GM19463 (cell line): ENCODE data around the gene LRRC3.

ENCODE experiments used
- ATAC-seq: cut with Tn5 transposase; IDR thresholded peaks from one replicate; pipeline ENCODE4 v1.9.1; 2021; ENCODE audit warnings: mild to moderate bottlenecking, moderate library complexity; ENCODE audit not compliant: unreplicated experiment

Gene LRRC3

DNA sequence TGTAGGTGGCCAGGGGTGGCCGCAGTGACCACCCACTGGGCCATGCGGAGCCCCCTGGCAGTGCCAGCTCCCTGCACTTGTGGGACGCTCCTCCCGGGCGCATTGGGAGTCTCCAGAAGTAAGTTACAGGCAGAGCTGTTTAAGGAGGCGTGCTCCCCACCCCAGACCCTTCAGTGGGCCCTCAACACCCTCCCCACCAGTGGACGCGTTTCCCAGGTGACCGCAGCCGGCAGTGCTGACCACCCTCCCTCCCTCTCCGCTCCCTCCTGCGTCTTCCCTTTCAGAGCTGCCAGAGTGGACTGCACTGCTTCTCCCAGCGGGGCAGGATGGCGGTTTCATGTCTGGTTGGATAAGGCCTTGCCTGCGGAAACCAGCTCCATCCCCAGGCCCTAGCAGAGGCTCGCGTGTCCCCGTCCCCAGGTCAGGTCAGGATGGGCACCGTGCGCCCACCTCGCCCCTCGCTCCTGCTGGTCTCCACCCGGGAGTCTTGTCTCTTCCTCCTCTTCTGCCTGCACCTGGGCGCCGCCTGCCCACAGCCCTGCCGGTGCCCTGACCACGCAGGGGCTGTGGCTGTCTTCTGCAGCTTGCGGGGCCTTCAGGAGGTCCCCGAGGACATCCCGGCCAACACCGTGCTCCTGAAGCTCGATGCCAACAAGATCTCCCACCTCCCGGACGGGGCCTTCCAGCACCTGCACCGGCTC lies 1.1 kb downstream of the LRRC3 start:
- no peak for ATAC-seq

DNA sequence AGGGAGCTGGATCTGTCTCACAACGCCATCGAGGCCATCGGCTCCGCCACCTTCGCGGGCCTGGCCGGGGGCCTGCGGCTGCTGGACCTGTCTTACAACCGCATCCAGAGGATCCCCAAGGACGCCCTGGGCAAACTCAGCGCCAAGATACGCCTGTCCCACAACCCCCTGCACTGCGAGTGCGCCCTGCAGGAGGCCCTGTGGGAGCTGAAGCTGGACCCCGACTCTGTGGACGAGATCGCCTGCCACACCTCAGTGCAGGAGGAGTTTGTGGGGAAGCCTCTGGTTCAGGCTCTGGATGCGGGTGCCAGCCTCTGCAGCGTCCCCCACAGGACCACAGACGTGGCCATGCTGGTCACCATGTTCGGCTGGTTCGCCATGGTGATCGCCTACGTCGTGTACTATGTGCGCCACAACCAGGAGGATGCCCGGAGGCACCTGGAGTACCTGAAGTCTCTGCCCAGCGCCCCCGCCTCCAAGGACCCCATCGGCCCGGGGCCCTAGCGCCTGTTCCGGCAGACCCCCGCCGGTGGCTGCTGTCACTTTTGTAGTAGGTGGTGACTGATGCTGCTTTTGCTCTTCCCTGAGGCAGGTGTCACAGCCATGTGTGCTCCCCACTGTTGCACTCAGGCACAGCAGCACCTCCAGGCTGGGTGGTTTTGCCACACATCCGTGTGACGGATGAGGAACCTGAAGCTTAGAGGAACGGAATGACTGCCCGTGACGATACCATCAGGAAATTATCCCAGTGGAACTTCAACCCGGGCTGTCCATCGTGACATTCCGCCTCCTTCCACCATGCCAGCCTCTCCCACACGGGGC lies 1.8 kb downstream of the LRRC3 start:
- ATAC-seq = no peak

GRCh38 chr21:44458971-44459711 lies 3.8 kb downstream of the LRRC3 start:
- no peak for ATAC-seq

DNA sequence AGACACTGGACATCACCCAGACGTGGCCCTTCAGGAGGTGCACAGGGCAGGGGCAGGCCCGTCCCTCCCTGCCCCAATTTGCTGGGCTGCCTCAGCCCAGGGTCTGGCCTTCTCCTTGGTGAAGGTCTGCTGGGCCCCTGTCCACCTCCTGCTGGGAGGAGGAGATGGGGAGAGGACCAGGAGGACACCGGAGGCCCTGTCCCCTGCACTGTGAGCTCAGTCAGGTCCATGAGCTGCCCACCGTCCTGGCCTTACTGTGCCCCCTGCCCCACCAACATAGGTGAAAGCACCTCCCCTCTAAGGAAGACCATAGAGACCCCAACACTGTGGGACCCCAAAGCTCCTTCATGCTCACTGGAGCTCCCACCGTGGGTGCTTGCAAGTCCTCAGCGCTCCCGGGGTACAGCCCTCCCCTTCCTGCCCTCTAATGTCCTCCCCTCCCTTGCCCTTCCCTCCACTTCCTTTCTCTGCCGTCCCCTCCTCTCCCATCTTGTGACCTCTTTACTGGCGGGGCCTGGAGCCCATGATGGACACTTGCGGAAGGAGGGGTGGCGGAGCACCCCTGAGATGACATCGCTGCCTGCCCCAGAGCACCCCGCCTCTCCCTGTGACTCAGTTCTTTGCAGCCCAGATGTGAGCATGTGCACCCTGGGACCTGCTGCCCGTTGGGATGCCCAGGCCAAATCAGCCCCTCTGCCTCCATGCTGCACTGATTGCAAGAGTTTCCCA lies 4.6 kb downstream of the LRRC3 start:
- no peak for ATAC-seq

DNA sequence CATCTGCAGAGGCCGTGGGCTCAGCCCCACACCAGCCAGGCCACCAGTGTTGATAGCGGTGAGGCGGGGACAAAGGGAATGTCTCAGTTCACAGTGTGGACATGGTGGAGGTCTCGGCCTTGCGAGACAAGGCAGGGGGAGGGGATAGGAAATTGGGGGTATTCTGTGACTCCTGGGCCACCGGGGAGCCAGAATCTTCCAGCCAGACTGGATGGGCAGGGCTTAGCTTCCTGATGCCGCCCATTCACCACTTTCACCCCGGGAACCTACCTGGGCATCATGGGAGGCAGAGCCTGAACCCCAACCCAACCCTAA lies 5.1 kb downstream of the LRRC3 start:
- no peak for ATAC-seq

DNA sequence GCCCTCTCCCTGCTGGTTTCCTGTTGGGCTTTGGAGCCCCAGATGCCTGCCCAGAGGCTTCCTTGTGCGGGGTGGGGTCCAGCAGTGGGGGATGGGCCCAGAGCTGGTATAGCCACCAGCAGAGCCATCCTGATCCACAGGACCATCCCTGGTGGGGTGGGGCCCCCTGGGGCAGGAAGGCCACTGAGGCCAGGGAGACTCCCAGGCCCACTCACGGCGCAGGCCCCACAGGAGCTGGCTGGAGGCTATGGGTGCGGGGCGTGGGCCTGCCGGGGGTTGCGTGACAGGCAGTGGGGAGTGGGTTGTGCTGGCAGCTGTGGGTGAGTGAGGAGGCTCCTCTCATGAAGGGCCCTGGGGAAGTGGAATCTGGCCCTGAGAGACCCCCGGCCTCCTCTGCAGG lies 5.7 kb downstream of the LRRC3 start:
- no peak for ATAC-seq

DNA sequence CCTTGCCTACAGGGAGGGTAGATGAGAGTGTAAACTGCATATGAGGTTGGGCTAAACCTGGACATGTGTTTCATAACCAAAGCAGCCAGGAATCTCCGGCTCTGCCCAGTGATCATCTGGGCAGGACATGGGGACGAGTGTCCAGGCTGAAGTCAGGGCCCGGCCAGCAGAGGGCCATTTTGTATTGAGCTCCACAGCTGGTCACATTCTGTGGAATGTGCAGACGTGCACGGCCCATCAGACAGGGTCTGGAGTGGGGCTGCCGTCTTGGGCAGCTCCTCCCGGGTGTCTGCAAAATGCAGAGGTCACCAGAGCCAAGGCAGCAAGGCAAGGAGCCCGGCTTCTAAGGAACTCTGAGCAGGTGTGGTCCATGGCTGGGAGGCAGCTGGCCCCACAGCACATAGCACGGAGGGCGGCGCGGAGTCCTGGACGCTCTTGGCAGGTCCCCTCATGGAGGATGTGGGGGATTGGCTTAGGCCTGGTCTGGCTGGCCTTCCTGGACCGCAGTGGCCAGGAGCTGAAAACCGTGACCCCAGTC lies 6.2 kb downstream of the LRRC3 start:
- ATAC-seq = no peak

GRCh38 chr21:44462086-44462833 lies 7.0 kb downstream of the LRRC3 start:
- ATAC-seq = no peak

DNA sequence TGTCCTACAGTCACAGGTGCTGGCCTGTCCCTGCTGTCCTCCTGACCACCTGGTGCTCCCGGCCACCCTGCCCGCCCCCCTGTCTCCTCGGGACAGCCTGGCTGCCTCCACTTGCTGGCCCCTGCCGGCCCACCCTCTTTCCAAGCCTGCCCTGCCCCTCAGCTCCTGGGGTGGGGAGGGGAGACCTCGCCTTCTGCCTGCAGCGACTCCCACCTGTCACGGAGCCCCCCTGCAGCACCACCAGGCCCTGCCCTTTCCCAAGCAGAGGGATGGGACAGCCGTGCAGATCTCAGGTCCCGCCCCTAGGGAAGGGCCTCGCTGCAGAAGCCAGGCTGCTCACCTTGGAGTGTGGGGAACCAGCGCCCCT lies 7.5 kb downstream of the LRRC3 start:
- no peak for ATAC-seq

DNA sequence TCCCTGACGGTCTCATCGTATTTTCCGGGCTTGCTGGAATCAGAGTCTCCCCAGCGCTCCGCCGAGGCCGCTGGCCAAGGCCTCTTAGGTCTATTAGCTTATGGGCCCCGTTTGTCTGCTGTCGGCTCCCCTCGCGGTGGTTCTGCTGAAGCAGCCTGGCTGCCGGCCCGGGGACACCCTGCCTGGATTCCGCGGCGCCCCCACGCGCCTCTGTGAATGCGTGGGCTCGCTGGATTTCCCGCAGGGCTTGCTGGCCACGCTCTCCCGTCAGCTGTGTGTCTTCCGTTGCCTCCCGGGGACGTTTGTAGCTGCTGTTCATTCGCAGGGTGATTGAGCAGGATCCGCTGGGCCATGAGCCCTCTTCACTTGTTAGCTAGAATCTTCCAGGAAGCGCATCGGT lies 8.4 kb downstream of the LRRC3 start:
- ATAC-seq = no peak

GRCh38 chr21:44464351-44464750 lies 9.0 kb downstream of the LRRC3 start:
- ATAC-seq = no peak

DNA sequence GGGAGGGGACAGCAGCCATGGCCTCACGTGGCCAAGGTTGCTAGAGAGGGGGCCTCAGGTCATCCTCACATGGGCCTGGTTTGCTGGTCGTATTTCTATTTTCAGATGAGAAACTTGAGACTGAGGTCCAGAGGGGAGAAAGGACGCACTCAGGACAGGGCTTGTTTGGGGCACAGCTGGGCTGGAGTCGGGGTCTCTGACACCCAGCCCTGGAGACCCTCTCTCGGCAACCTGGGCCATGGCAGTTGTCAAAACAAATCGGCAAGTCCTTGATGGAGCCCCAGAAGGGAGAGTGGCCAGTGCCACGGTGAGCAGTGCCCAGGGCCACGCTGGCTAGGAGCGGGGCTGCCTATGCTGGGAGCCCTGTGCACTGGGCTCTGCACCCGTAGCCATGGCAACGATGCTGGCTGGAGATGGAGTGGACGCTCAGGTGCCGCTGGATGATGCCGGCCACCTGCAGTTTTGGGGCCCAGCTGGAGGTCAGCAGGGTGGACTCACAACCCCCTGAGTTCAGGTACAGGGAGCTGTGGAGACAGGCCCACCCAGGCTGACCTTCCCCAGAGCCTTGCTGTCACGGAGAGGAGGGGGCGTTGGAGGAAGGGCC lies 11.1 kb downstream of the LRRC3 start:
- ATAC-seq = no peak

DNA sequence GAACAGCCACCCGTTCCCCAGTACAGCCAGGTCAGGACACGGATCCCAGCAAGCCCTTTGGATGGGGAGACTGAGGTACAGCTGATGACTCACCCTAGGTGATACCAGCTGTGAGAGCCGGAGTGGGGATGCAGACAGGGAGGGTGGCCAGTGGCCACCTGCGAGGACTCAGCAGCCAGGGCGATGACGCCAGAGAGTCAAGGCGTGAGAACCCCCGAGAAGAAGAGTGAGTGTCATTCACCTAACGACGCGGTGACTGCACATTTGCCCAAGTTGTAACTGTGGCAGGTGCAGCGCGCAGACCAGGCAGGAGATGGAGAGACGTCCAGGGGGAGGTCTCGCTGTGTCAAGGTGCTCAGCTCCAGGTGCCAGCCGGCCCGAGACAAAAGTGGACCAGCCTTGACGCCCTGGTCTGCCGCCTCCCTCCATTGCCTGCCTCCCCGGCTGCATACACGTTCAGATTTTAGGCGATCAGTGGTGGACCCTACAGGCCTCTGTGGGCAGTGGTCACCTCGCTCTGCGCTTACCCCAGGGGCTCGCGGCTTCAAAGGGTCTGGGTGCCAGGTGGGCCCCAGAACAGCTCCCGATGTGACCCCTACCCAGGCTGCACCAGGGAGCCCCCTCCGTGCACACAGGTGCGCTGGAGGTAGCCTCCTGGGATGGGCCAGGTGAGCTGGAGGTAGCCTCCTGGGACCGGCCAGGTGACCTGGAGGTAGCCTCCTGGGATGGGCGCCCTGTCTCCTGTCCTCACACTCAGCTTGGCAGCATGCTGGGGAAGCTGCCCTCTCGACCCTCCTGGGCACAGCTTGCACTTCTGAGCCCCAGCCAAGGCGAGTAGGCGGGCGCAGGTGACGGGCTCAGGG lies 11.9 kb downstream of the LRRC3 start:
- no peak for ATAC-seq

GRCh38 chr21:44467859-44468195 lies 12.5 kb downstream of the LRRC3 start:
- ATAC-seq = no peak

- no peak for ATAC-seq
These were observed 16.0 kb downstream of the LRRC3 start for GRCh38 chr21:44471341-44471740.

- ATAC-seq = no peak
These were observed 16.7 kb downstream of the LRRC3 start for GRCh38 chr21:44471996-44472395.

DNA sequence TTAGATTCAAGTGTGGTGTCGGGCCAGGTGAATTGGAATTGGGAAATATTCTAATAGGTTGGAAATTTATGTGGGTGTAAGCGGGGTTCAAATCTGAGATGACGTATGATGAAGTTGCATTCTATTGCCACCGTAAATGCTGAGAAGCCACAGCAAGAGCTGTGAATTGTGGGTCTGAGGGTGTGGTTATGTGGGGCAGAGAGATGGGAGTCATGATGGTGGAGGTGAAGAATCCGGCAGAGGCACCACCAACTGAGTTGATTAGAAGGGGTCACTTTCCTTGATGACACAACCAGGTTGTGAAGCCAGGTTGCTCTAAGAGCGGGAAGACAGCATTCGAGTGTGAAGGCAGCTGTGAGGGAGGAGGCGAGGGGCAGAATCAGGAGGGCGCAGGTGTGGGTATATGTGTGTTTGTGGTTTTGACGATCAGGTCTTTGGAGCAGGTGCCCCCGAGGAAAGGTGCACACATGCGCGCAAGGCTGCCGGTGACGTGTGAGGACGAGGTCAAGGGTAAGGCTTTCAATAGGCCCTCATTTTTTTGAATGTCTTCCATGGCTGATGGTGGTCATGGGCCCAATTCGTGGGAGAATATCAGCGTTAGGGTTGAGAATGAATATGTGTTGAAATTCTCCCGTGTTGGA lies 18.7 kb downstream of the LRRC3 start:
- ATAC-seq = no peak

GRCh38 chr21:44475266-44475845 lies 20.0 kb downstream of the LRRC3 start:
- no peak for ATAC-seq
